Neural cell (in vitro differentiated cells): ENCODE results near the gene SUMO4. TPM values are rescaled to one million over a fixed set of nuclear protein-coding genes. Genes with fewer than 3 reads are reported as not detected.

Experiments
- H2AFZ ChIP-seq: fragments of 200-600, 300-800 bp; sonication (generic), shearing (Covaris generic); 2 replicates; pipeline ENCODE4 v1.6.0; 2014; ENCODE audit warnings: low read depth, mild to moderate bottlenecking, antibody characterized with exemption, low read length, moderate library complexity
- H3F3A ChIP-seq: fragments of 200-600 bp; shearing (Covaris generic); 2 replicates; pipeline ENCODE4 v1.6.1; 2016; ENCODE audit warnings: mild to moderate bottlenecking, moderate library complexity, mixed read lengths, antibody characterized with exemption, low read length; ENCODE audit not compliant: insufficient read depth, poor library complexity, severe bottlenecking
- H3K27ac ChIP-seq: fragments of 200-600, 300-800 bp; sonication (generic), shearing (Covaris generic); 2 replicates; pipeline ENCODE4 v1.5.1; 2014; ENCODE audit warnings: mild to moderate bottlenecking, low read length, moderate library complexity
- H3K27me3 ChIP-seq: fragments of 300-800, 200-600 bp; sonication (generic), shearing (Covaris generic); 2 replicates; pipeline ENCODE4 v1.6.0; 2014; ENCODE audit warnings: mild to moderate bottlenecking, low read depth, low read length, moderate library complexity; ENCODE audit not compliant: insufficient read depth
- H3K36me3 ChIP-seq: fragments of 300-800, 200-600 bp; sonication (generic), shearing (Covaris generic); 2 replicates; pipeline ENCODE4 v1.5.1; 2014; ENCODE audit warnings: mild to moderate bottlenecking, antibody characterized with exemption, low read length, moderate library complexity; ENCODE audit not compliant: insufficient read depth
- H3K4me2 ChIP-seq: fragments of 300-800, 200-600 bp; sonication (generic), shearing (Covaris generic); 2 replicates; pipeline ENCODE4 v1.6.0; 2014; ENCODE audit warnings: mild to moderate bottlenecking, low read length
- H3K4me3 ChIP-seq: fragments of 300-800, 200-600 bp; sonication (generic), shearing (Covaris generic); 2 replicates; pipeline ENCODE4 v1.5.1; 2014; ENCODE audit warnings: mild to moderate bottlenecking, low read length, moderate library complexity
- H3K79me2 ChIP-seq: fragments of 200-600 bp; shearing (Covaris generic); replicated peaks from 2 replicates; pipeline ENCODE4 v1.6.0; 2014; ENCODE audit warnings: mild to moderate bottlenecking, low read length, moderate library complexity; ENCODE audit not compliant: insufficient read depth
- H3K9ac ChIP-seq: fragments of 300-800, 200-600 bp; sonication (generic), shearing (Covaris generic); 2 replicates; pipeline ENCODE4 v1.6.1; 2016; ENCODE audit warnings: mild to moderate bottlenecking, low read length, mixed read lengths
- H3K9me2 ChIP-seq: fragments of 200-600 bp; shearing (Covaris generic); 2 replicates; pipeline ENCODE4 v1.6.1; 2016; ENCODE audit warnings: mild to moderate bottlenecking, low read length, mixed read lengths; ENCODE audit not compliant: insufficient read depth
- H3K9me3 ChIP-seq: fragments of 200-600, 300-800 bp; sonication (generic), shearing (Covaris generic); 2 replicates; pipeline ENCODE4 v1.6.1; 2016; ENCODE audit warnings: mild to moderate bottlenecking, mixed run types, low read length, moderate library complexity, mixed read lengths
- H4K20me1 ChIP-seq: fragments of 200-600 bp; shearing (Covaris generic); 2 replicates; pipeline ENCODE4 v1.6.1; 2016; ENCODE audit warnings: mild to moderate bottlenecking, mixed run types; ENCODE audit not compliant: insufficient read depth
- EP300 ChIP-seq: fragments of 450-650 bp; conservative IDR thresholded peaks from 2 replicates; pipeline ENCODE4 v1.6.1; 2014; ENCODE audit warnings: antibody characterized with exemption, mild to moderate bottlenecking, moderate library complexity; ENCODE audit not compliant: poor library complexity, severe bottlenecking
- EZH2 ChIP-seq: fragments of 200-600, 300-800 bp; shearing (Covaris generic), sonication (generic); IDR thresholded peaks from 2 replicates; pipeline ENCODE4 v1.6.1; 2014; ENCODE audit warnings: antibody characterized with exemption, low read length, borderline replicate concordance, mild to moderate bottlenecking; ENCODE audit not compliant: insufficient read depth, poor library complexity, severe bottlenecking
- MXI1 ChIP-seq: fragments of 450-650 bp; conservative IDR thresholded peaks from 2 replicates; pipeline ENCODE4 v1.6.1; 2014; ENCODE audit warnings: antibody characterized with exemption, mild to moderate bottlenecking; ENCODE audit not compliant: poor library complexity, severe bottlenecking
- POLR2AphosphoS5 ChIP-seq: IDR thresholded peaks from 2 replicates; pipeline ENCODE4 v1.6.1; 2012
- RAD21 ChIP-seq: fragments of 450-650 bp; conservative IDR thresholded peaks from 2 replicates; pipeline ENCODE4 v1.6.1; 2014; ENCODE audit warnings: antibody characterized with exemption, mild to moderate bottlenecking, moderate library complexity
- SMC3 ChIP-seq: fragments of 450-650 bp; conservative IDR thresholded peaks from 2 replicates; pipeline ENCODE4 v1.6.1; 2014; ENCODE audit warnings: antibody characterized with exemption, mild to moderate bottlenecking, moderate library complexity; ENCODE audit not compliant: poor library complexity
- TAF1 ChIP-seq: IDR thresholded peaks from 2 replicates; pipeline ENCODE4 v1.6.1; 2012; ENCODE audit warnings: low read depth
- polyA plus RNA-seq: library from polyadenylated mRNA; depleted of rRNA; stranded (reverse); fragments of >200 nt; gene quantifications from 2 replicates; pipeline ENCODE4 v1.2.3, GENCODE V29; 2014
- TF ChIP-seq, protein P1 (sequence below): IDR thresholded peaks from 2 replicates; pipeline ENCODE4 v1.6.1; 2012; ENCODE audit warnings: borderline replicate concordance
- TF ChIP-seq, protein P2 (sequence below): fragments of 450-650 bp; IDR thresholded peaks from 2 replicates; pipeline ENCODE4 v1.5.1; 2014; ENCODE audit warnings: antibody characterized with exemption, mild to moderate bottlenecking, moderate library complexity; ENCODE audit not compliant: poor library complexity, severe bottlenecking

The SUMO4 gene
- polyA plus RNA-seq, 1 donor from 2014 or later: not detected

DNA sequence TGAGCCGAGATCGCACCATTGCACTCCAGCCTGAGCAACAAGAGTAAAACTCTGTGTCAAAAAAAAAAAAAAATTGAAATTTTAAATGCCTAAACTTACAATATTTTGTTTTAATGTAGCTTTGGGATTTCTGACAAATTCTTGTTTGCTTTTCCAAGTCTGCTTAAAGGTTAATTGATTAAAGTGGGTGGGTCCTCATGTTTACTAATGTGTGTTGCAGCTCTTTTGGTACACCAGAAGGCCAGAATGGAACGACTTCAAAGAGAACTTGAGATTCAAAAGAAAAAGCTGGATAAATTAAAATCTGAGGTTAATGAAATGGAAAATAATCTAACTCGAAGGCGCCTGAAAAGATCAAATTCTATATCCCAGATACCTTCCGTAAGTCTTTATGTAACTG lies 2.7 kb upstream of the SUMO4 start:
- no peak overlapping the region for H3K9ac ChIP-seq
- H3K79me2 ChIP-seq: peaks cover 10% of the 10 kb centered on the region

GRCh38 chr6:149403534-149403933 lies 3.5 kb downstream of the SUMO4 start:
- no peaks in the 10 kb centered on the region for H3K9me2 ChIP-seq
- no peak overlapping the region for H3K27ac ChIP-seq
- H3K9me3 ChIP-seq: no peaks in the 10 kb centered on the region
- H4K20me1 ChIP-seq: no peaks in the 10 kb centered on the region
- TF ChIP-seq TAF1 (no peak), POLR2AphosphoS5 (no peak), RAD21 (no peak), MXI1 (no peak), EZH2 (no peak), SMC3 (no peak), EP300 (no peak)
- TF ChIP-seq, protein P1, sequence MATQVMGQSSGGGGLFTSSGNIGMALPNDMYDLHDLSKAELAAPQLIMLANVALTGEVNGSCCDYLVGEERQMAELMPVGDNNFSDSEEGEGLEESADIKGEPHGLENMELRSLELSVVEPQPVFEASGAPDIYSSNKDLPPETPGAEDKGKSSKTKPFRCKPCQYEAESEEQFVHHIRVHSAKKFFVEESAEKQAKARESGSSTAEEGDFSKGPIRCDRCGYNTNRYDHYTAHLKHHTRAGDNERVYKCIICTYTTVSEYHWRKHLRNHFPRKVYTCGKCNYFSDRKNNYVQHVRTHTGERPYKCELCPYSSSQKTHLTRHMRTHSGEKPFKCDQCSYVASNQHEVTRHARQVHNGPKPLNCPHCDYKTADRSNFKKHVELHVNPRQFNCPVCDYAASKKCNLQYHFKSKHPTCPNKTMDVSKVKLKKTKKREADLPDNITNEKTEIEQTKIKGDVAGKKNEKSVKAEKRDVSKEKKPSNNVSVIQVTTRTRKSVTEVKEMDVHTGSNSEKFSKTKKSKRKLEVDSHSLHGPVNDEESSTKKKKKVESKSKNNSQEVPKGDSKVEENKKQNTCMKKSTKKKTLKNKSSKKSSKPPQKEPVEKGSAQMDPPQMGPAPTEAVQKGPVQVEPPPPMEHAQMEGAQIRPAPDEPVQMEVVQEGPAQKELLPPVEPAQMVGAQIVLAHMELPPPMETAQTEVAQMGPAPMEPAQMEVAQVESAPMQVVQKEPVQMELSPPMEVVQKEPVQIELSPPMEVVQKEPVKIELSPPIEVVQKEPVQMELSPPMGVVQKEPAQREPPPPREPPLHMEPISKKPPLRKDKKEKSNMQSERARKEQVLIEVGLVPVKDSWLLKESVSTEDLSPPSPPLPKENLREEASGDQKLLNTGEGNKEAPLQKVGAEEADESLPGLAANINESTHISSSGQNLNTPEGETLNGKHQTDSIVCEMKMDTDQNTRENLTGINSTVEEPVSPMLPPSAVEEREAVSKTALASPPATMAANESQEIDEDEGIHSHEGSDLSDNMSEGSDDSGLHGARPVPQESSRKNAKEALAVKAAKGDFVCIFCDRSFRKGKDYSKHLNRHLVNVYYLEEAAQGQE: no peak
- TF ChIP-seq, protein P2, sequence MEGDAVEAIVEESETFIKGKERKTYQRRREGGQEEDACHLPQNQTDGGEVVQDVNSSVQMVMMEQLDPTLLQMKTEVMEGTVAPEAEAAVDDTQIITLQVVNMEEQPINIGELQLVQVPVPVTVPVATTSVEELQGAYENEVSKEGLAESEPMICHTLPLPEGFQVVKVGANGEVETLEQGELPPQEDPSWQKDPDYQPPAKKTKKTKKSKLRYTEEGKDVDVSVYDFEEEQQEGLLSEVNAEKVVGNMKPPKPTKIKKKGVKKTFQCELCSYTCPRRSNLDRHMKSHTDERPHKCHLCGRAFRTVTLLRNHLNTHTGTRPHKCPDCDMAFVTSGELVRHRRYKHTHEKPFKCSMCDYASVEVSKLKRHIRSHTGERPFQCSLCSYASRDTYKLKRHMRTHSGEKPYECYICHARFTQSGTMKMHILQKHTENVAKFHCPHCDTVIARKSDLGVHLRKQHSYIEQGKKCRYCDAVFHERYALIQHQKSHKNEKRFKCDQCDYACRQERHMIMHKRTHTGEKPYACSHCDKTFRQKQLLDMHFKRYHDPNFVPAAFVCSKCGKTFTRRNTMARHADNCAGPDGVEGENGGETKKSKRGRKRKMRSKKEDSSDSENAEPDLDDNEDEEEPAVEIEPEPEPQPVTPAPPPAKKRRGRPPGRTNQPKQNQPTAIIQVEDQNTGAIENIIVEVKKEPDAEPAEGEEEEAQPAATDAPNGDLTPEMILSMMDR: no peak
- no peaks in the 10 kb centered on the region for H3F3A ChIP-seq
- H2AFZ ChIP-seq: no peak overlapping the region
- no peak overlapping the region for H3K9ac ChIP-seq
- H3K27me3 ChIP-seq: no peaks in the 10 kb centered on the region
- no peak overlapping the region for H3K4me2 ChIP-seq
- H3K79me2 ChIP-seq: no peaks in the 10 kb centered on the region
- H3K36me3 ChIP-seq: peaks cover 32% of the 10 kb centered on the region
- no peak overlapping the region for H3K4me3 ChIP-seq

More for the DNA sequence above, 2.7 kb upstream of the SUMO4 start:
- no peak overlapping the region for H3K4me3 ChIP-seq
- peaks cover 5% of the 10 kb centered on the region for H3K36me3 ChIP-seq
- H3K9me3 ChIP-seq: no peaks in the 10 kb centered on the region
- H3K27me3 ChIP-seq: no peaks in the 10 kb centered on the region
- H3F3A ChIP-seq: no peaks in the 10 kb centered on the region
- H2AFZ ChIP-seq: no peak overlapping the region
- no peak overlapping the region for H3K4me2 ChIP-seq
- no peak overlapping the region for H3K27ac ChIP-seq
- TF ChIP-seq, protein P1: no peak
- TF ChIP-seq EZH2 (no peak), EP300 (no peak), RAD21 (no peak), TAF1 (no peak), SMC3 (no peak), POLR2AphosphoS5 (no peak), MXI1 (no peak)
- TF ChIP-seq, protein P2: no peak
- no peaks in the 10 kb centered on the region for H4K20me1 ChIP-seq
- no peaks in the 10 kb centered on the region for H3K9me2 ChIP-seq
